CD4-positive, alpha-beta T cell treated with Interferon gamma for 1 hour (primary cell): ENCODE data around the gene CD200.
"Not testable (repeated sequence)": the region's sequence is repeated elsewhere in the genome, so short reads cannot be mapped to it uniquely, and the experiment has no call there.

Experiments
- DNase-seq: peaks from one replicate; pipeline ENCODE4 v3.0.0-alpha.2; 2020

Gene CD200

DNA sequence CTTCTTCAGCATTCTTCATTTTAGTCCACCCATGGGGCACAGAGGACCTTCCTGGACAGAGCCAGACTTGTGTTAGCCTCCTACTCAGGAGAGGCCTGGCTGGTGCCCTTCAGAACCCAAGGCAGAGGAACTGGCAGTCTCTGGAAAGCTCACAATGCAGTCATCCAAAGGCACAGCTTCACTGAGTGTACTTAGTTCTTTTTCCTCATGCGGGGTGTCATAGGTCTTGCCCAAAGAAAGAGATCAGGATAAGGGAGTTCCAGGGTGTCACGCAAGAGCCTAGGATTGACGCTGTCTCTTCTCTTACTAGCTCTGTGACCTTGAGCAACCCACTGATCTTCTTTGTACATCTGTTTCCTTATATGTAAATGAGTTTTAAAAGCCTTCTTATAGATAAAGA lies 58.7 kb downstream of the CD200 start:
- DNase-seq = no peak

DNA sequence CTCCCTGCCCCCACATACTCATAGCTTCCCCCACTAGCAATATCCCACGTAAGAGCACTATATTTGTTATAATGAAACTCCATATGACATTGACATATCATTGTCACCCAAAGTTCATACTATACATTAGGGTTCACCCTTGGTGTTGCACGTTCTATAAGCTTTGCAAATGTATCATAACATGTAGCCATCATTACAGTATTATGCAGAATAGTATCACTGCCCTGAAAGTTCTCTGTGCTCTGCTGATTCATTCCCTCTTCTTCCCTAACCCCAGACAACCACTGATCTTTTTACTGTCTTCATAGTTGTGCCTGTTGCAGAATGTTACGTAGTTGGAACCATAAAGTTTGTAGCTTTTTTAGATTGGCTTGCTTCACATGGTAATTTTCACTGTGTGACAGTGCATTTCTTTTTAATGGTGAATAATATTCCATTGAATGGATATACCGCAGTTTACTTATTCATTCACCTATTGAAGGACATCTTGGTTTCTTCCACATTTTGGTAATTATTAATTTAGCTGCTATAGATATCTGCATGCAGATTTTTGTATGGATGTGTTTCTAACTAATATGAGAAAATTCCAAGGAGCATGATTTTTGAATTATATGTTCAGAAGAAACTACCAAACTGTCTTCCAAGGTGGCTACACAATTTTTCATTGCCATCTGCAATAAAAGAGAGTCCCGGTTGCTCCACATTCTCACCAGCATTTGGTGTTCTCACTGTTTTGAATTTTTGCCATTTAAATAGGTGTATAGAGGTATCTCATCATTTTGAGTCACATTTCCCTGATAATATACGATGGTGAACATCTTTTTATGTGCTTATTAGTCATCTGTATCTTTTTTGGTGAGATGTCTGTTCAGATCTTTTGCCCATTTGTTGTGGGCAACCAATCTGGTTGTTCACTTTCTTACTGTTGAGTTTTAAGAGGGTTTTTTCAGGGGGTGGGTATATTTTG lies 59.7 kb downstream of the CD200 start:
- DNase-seq = no peak

DNA sequence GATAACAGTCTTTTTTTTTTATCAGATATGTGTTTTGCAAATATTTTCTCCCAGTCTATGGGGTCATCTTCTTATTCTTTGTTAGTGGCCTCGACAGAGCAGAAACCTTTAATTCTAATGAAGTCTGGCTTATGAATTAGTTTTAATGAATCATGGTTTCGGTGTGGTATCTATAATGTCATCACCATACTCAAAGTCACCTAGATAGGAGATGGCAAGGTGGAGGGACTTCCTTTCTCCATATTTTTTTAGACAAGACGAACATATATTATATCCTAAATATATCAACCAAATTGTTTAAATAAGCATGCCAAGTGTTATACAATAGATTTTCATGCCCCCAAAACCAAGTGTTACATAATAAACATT lies 60.4 kb downstream of the CD200 start:
- no peak for DNase-seq

DNA sequence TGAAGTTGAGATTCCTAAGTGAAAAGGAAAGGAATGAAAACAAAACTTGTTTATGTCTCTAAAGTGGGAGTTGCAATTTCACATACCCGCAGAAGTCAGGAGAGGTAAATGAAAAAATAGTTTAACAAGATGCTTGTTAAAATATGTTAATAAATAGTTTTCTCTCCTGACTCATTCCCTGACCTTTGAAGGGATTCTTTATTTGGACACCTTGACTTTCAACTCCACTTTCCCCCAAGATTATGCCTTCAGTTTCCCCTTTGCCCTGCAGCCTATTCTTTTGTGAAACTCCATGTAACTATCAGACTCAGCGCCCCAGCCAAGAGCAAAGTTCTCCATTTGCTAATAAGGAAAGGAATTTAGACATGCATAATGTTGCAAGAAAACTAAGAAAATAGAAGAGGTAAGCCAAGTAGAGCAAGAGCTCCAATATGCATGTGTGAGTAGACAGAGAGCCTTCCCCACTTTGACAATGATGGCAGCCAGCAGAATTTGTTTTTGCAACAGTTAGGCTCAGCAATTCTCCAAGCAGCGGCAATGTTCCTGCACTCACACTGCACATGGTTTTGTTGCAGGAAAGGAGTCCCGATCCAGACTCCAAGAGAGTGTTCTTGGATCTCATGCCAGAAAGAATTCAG lies 61.2 kb downstream of the CD200 start:
- no peak for DNase-seq

DNA sequence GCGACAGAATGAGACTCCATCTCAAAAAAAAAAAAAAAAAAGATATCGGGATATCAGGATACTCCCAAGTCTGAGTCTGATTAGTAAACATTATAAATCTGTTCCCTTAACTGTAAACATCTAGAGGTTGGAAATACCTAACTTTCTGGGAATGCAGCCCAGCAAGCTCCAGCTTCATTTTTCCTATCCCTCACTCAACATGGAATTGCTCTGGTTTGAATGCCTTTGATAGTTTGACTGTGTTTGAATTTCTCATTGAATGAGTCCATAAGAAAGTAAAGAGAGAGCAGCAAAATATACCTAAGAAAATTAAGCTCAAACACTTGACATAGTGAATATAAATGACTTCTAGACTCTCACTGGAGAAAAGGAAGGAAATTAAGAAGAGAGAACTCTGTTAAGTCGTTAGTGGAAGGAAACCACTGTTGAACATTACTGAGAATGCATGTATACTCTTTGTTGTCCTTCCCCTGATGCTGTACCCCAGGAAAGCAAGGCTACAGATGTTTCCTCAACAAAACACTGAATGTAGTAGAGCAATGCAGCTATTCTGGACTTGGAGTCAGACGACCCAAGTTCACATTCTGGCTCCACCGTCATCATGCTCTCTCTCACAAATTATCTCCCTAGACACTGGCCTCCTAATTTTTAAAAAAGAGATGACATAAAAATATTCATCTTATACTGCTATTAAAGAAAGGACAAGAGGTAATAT lies 62.4 kb downstream of the CD200 start:
- DNase-seq = no peak

DNA sequence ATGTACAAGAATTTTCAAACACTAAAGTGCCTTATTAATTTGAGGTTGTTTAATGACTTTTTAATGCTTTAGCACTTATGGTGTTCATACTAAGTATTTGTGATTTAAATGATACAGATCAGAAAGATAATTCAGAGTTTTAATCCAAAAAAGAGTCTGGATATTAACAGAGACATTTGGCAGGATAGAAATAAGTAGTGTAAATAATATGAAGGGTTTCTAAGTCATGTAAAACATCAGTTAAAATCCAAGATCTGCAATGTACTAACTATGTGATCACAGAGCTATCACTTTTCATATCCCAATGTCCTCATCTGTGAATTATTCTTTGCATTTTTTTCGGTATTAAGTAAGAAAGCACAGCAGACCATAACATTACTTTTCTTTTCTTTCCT lies 62.9 kb downstream of the CD200 start:
- DNase-seq = no peak

DNA sequence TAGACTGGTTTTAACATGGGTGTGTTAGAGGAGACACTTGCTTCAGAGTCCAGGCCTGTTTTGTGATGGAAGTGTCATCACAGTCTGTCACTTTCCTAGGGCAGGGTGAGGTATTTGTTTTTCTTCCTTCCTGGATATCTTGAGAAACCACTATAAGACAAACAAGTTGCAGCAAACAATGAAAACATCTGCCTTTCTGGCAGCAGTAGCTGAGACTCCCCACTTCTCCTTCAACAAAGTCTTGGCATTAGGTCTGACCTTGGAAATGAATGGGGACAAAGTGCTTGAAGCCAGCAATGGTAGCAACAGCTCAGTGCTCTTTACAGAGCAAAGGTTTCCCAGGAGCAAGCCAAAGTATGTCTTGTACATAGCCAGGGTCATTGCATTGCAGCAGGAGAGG lies 64.6 kb downstream of the CD200 start:
- DNase-seq = no peak

DNA sequence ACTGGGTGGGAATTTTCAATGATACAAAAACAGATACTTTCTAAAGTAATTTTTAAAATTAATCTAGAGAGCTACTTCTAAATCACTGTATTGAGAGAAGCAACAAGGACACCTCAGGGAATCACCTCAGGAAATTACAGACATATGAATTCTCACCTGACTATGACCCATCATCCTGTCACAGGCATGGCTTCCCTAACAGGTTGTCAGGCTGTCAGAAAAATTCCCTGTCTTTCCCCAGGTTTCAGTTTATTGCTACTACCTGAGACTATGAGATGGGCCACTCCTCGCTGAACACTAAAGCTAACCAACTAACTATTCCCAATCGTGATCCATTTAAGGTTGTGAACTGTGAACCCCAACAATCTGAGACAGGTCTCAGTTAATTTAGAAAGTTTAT lies 66.1 kb downstream of the CD200 start:
- no peak for DNase-seq

DNA sequence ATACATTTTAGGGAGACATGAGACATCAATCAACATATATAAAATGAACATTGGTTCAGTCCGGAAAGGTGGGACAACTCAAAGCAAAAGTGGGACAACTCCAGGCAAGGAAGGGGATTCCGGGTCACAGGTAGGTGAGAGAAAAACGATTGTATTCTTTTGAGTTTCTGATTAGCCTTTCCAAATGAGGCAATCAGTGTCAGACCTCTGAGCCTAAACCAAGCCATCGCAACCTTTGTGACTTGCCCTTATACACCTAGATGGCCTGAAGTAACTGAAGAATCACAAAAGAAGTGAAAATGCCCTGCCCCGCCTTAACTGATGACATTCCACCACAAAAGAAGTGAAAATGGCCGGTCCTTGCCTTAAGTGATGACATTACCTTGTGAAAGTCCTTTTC lies 66.6 kb downstream of the CD200 start:
- not testable (repeated sequence) for DNase-seq

DNA sequence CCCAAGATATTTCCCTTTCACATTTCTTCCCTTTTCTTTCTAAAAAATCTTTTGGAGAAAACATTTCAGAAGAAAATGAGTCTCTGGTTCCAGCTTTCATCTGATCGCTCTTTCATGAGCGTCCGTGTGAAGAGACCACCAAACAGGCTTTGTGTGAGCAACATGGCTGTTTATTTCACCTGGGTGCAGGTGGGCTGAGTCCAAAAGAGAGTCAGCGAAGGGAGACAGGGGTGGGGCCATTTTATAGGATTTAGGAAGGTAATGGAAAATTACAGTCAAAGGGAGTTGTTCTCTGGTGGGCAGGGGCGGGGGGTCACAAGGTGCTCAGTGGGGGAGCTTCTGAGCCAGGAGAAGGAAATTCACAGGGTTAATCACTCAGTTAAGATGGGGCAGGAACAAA lies 67.4 kb downstream of the CD200 start:
- not testable (repeated sequence) for DNase-seq

DNA sequence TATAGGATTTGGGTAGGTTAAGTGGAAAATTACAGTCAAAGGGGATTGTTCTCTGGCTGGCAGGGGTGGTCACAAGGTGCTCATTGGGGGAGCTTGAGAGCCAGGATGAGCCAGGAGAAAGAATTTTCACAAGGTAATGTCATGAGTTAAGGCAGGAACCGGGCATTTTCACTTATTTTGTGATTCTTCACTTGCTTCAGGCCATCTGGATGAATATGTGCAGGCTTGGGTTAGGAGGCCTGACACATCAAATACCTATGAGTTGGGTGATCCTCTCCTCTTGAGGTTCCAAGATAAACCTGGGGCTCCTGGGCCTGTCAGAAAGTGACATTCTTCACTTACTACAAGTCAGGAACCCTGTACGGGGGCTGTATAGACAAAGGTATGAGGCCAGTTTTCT lies 68.7 kb downstream of the CD200 start:
- DNase-seq = no peak

DNA sequence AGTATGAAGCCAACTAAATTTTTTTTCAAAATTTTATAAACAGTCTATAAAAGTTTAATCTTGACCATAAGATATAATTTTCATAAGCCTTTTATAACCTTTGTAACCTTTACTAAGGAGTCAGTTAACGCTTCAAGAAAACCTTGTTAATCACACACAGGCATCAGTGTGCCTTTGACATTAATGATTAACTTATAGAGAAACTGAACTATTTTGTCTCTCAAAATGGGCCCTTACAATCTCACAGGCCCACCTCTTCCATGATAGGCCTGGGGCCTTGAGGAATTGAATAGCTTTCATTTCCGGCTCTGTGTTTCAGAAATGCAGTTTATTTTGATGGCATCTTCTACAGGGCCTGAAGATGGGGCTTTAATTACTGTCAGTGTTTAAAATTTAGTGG lies 70.1 kb downstream of the CD200 start:
- DNase-seq = no peak

DNA sequence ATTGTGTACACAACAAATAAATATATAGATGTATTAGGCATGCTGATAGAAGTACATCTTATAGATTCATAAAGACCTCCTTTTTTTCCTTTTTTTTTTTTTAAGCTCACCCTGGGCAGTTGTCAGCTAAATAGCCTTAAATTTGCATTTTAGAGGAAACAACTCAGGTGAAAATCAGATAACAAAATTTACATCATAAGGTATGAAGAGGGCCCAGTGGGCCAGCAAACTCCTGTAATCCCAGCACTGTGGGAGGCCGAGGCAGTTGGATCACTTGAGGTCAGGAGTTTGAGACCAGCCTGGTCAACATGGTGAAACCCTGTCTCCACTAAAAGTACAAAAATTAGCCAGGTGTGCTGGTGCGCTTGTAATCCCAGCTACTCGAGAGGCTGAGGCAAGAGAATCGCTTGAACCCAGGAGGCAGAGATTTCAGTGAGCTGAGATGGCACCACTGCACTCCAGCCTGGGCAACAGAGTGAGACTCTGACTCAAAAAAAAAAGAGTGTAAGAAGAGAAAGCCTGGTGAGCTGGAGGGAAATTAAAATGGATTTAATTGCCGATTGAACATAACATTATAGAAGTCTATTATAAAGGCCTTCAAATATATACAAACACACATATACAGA lies 72.1 kb downstream of the CD200 start:
- DNase-seq = not testable (repeated sequence)

DNA sequence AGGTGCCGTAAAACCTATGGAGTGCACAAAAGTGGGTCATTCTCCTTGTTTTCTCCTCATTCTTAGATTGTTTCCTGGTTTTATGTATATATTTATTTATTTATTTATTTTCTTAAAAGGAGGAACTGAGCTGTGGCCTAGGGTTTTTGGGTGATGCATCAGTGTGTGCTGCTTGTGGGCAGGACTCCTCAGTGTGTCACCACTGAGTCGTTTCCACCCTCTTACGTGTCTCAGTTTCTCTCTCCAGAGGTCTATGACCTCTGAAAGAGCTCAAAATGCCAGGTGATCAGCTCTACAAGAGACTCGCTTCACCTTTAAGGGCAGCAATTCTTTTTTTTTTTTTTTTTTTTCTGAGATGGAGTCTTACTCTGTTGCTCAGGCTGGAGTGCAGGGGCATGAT lies 72.9 kb downstream of the CD200 start:
- DNase-seq = no peak

DNA sequence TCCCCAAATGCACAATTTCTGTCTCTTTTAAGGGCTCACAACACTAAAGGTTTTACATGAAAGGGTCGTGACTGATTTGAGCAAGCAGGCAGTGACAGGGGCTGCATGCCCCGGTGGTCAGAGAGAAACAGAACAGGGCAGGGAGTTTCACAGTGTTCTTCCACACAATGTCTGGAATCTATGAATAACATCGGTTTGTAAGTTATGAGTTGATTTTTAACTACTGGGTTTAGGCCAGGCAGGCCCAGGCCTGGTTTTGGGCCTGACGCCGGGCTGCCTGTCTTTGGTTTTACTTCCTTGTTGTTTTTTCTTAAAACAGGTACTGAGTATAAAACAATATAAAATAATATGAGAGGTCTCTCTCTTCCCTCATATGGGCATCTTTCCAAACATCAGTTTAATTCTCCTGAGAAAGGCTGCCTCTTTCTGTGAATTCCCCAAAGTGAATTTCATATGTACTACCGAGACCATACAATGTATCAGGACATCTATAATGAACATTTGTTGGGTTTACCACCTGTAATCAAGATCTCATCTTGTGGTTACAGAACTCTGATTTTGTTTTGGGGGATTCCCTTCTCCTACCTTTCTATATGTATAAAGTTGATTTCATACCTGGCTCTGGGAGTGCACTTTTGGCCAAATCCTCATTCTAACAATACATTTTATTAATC lies 74.4 kb downstream of the CD200 start:
- no peak for DNase-seq

DNA sequence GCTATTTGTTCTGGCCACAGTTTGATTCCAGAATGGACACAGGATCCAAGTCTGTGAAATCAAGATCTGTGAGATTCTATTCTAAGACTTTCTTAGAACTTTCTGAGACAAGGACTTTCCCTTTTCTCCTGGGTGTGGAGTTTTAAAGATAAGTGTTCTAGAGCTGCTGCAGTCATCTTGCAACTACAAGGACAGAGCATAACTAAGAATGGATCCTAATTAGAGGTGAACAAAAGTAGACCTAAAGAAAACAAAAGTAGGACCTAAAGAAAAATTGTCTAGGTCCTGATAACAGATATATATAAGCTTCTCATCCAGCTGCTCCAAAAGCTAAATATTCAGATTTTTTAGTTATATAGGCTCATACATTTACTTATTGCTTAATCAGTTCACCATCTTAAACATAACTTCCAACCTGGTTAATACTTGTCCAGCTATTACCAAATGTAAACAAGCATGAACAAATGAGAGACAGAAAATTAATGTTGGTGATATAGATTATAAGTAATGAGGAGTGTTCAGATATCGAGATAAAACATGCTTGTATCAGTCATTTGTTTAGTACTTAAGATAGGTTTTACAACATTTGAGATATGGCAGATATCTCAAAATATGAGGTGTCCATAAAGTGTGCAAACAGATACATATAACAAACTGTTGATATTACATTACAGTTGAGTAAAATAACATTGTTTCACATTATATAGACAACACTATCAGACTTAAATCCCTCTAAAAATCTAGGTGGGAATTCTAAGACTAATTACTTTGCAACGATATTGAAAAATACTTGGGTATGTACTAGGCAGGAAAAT lies 75.1 kb downstream of the CD200 start:
- no peak for DNase-seq

DNA sequence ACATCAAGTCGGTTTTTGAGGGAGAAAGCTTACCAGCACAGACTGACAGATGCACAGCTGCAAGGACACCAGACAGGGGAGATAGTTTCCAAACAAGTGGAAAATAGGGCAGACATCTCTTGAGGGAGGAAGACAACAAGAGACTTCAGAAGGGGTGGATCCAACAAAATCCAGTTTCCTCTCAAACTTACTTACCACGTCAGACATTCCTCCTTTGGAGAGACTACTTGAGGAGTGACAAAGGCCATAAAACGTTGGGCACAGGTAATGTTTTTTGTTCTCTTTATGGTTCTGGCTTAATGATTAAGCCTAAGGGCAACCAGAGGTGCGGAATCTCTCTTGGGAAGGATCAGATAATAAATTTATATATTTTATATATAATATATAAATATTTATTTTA lies 76.1 kb downstream of the CD200 start:
- DNase-seq = no peak

DNA sequence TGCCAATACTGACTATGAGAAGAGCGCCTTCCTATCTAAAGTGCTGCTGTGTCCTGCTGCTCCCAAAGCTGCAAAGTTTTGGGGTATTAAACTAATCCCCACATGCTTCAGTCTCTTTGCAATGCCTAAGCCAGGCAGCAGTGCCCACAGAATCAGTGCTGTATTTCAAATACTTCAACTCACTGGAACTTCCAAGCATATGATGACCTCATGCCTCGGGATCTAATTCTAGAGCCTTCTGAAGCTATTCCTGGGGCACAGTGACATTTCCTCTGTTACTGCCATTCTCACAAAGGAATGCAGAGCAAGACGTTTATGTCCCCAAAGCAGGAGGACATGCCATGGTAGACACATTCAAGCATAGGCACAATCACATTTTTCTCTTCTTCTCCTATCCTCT lies 78.5 kb downstream of the CD200 start:
- DNase-seq = no peak
